NCI-H69 (cell line): ENCODE measurements around the gene F2RL2.

ENCODE experiments used
- DNase-seq: peaks from one replicate; lab custom pipeline; 2025; lab: John Stamatoyannopoulos, UW

Gene F2RL2

GRCh38 chr5:76622973-76623596, at the start of gene F2RL2:
F2RL2 (minus strand) TSS chr5:76623403; CDS start chr5:76623230, 173 bp downstream.
- no peak for DNase-seq

- no peak for DNase-seq
These were observed 49.0 kb upstream of the F2RL2 start for GRCh38 chr5:76672242-76672641.

- DNase-seq, result no peak
These were observed 47.3 kb upstream of the F2RL2 start for GRCh38 chr5:76670508-76670907.

GRCh38 chr5:76669245-76669644, 46.0 kb upstream of the F2RL2 start:
- no peak for DNase-seq

- DNase-seq, result no peak
These were observed 44.3 kb upstream of the F2RL2 start for GRCh38 chr5:76667495-76667894.

GRCh38 chr5:76664079-76664478, 40.9 kb upstream of the F2RL2 start:
- no peak for DNase-seq

- no peak for DNase-seq
These were observed 40.4 kb upstream of the F2RL2 start for GRCh38 chr5:76663573-76663972.

GRCh38 chr5:76662521-76662920, 39.3 kb upstream of the F2RL2 start:
- DNase-seq, result no peak

GRCh38 chr5:76660360-76660759, 37.2 kb upstream of the F2RL2 start:
- no peak for DNase-seq

- no peak for DNase-seq
These were observed 34.6 kb upstream of the F2RL2 start for GRCh38 chr5:76657683-76658311.

GRCh38 chr5:76657091-76657490, 33.9 kb upstream of the F2RL2 start:
- no peak for DNase-seq

GRCh38 chr5:76652809-76653414, 29.7 kb upstream of the F2RL2 start:
- DNase-seq, result no peak

- no peak for DNase-seq
These were observed 25.9 kb upstream of the F2RL2 start for GRCh38 chr5:76649140-76649539.

GRCh38 chr5:76643371-76643770, 20.2 kb upstream of the F2RL2 start:
- DNase-seq, result no peak

GRCh38 chr5:76642390-76643040, 19.3 kb upstream of the F2RL2 start:
- DNase-seq, result no peak

GRCh38 chr5:76641514-76642120, 18.4 kb upstream of the F2RL2 start:
- peak; percentile 68 for DNase-seq

- no peak for DNase-seq
These were observed 15.3 kb upstream of the F2RL2 start for GRCh38 chr5:76638479-76638878.

GRCh38 chr5:76637490-76637889, 14.3 kb upstream of the F2RL2 start:
- no peak for DNase-seq

- no peak for DNase-seq
These were observed 11.5 kb upstream of the F2RL2 start for GRCh38 chr5:76634661-76635060.

GRCh38 chr5:76626738-76627137, 3.5 kb upstream of the F2RL2 start:
- no peak for DNase-seq

GRCh38 chr5:76625087-76625815, 2.0 kb upstream of the F2RL2 start:
- DNase-seq, result no peak

GRCh38 chr5:76622076-76622475, 1.1 kb downstream of the F2RL2 start:
- DNase-seq, result no peak
